COLO668 (cell line): ENCODE results near the gene NT5DC3.

Experiments
- DNase-seq: peaks from one replicate; lab custom pipeline; 2025; ENCODE audit not compliant: unreplicated experiment; lab: John Stamatoyannopoulos, UW

Gene NT5DC3

DNA sequence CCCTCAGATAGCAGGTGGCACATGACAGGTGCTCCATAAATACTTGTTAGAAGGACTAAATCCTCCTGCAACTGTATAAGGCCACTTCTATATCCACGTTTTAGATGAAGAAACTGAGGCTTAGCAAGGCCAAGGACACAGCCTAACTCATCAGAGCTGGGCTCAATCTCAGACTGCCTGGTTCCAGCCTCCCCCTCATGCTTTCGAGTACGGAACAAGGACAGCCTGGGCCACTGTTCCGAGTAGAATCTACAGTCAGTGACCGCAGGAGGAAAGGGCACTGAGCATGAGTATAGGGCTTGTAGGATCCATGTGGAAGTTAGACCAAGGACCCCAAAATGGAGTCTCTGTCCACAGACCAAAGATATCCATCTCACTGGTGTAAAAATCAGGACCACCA, 84.6 kb downstream of the NT5DC3 start:
- DNase-seq: no peak

DNA sequence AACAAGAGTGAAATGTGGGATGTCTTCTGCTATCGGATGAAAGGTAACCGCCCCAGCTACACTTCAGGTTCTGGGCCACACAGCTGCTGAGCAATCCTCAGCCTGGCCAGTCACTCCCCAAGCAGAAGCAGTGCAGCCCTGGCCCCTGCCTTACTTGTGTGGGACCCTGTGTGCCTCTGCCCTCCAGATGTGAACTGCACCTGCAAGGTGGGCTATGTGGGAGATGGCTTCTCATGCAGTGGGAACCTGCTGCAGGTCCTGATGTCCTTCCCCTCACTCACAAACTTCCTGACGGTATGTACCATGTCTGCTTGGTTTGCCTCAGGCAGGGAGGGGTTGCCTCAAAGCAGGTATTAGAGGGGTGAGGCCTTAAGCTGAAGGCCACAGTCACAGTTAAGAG, 85.6 kb downstream of the NT5DC3 start:
- DNase-seq: no peak

DNA sequence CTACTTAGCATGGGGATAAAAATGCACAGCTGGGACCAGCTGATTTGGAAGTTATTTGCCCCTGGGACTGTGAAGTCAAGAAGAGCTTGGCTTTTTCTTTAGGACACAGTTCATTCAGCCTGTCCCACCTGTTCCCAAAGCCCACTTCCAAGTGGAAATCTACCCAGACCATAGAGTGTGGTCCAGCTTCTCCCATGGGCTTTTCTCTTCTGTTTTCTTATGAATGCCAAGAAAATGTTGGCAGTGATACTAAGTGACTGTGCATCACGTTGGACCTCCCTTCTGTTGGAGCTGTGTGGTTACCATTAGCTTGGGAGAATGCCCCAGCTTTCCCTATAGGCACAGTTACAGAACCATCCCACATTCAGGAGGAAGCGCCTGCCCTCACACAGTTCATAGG, 89.4 kb downstream of the NT5DC3 start:
- no peak for DNase-seq

DNA sequence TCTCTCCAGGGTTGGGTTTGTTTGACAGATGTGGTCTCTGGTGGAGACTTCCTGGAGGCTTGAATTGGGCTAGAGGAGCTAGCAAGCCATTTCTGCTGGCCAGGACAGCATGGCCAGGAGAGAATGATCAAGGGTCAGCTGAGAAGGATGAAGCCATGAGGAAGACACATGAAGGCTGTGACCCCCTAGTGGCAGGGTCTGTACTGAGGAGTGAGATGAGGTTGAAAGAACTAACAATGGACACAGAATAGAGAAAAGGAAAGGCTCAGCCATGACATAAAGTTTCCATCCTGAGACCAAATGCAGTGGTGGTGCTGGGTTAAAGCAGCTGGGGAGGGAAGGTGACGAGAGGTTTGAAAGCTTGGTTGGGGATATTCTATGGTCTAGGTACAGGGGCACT, 89.9 kb downstream of the NT5DC3 start:
- DNase-seq: no peak

DNA sequence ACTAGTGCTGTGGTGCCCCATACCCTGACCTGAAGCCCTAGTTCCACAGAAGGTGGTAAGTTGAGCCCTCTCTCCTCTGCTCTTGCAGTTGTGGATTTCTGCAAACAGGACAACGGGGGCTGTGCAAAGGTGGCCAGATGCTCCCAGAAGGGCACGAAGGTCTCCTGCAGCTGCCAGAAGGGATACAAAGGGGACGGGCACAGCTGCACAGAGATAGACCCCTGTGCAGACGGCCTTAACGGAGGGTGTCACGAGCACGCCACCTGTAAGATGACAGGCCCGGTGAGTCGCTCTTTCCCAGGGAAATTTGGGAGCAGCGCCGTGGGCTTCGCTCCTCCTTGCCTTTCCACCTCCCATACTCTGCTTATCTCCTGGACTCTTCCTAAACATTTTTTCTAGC, 92.2 kb downstream of the NT5DC3 start:
- DNase-seq: no peak

DNA sequence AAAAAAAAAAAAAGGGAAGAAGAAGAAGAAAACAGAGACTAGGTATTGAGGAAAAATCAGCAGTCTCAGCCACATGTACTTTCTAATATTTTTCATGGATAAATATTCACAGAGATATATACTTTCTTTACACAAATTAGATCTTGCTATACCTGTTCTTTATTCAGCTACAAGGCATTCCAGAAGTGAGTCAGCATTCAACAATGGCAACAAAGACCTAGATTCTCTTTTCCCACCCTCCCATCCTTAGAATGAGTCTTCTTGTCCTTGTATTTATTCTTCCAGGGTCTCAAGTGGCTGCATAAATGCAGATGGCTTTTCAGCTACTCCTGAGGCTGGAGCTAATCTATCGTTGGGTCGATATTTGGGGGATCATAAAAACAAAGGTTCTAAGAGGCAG, 93.0 kb downstream of the NT5DC3 start:
- DNase-seq: no peak

DNA sequence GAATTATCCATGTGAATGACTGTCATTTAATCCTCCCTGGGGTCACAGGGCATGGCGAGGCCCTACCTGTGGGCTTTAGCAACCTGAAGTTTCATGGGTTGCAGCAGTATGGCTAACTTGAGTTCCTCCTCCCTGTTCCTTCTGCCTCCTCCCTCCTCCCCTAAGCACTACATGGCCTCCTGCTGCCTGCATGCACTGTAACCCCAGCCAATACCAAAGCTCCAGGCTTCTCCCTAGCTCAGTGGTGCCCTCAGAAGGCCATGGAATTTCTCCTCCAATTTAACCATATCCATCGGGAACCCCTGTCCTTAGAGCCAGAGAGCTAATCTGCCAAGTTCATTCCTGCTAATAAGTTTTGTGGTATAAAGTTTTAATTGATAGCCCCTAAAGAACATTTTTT, 95.1 kb downstream of the NT5DC3 start:
- DNase-seq: peak; percentile 22

DNA sequence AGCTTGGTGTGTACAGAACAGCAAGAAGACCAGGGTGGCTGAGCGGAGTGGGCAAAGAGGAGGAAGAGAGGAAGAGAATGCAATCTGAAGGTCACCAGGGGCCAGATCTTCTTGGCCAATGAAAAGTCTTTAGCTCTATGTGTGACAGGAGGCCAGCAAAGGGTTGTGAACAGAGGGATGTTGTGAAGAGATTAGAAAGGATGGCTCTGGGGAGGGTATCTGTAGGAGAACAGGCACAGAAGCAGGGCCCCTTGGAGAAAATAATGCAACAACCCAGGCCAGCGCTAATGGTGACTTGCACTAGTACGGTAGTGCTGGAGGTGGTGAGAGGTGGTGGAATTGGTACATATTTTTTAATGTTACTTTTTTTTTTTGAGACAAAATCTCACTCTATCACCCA, 97.2 kb downstream of the NT5DC3 start:
- DNase-seq: no peak

DNA sequence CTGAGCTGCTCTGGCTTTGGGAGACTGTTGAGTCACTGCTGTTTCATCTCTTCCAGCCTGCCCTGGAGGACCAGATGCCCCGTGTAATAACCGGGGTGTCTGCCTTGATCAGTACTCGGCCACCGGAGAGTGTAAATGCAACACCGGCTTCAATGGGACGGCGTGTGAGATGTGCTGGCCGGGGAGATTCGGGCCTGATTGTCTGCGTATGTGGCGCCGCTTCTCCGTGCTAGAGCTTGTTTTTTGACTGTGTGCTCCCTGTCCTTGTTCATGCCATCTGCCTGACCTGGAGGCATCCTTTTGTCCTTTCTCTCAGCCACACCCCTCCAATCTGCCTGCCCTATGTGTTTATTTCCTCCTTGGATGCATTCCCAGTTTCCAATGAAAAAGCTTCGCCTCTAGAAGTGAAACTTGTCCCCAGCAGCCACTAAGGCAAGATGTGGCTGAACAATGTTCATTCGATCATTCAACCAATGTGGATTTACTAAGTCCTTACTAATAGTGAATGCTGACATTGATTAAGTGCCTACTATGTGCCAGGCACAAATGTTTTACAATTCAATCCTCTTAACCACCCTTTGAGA, 98.6 kb downstream of the NT5DC3 start:
- DNase-seq: peak; percentile 81

DNA sequence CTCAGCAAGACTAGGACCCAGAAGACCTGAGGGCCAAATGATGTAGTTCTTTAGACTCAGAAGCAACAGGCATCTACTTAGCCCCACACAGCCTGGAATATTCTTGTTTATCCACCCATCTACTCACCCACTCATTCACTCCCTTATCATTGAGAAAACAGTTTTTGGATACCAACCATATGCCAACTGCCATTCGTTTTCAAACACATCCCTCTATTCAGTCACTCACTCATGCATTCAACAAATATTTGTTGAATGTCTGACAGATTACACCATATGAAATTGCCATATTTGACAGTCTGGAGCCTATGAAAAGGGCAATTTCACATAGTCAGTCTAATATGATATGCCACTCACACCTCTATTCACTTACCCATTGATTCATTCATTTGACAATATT, 103.2 kb downstream of the NT5DC3 start:
- DNase-seq: no peak

DNA sequence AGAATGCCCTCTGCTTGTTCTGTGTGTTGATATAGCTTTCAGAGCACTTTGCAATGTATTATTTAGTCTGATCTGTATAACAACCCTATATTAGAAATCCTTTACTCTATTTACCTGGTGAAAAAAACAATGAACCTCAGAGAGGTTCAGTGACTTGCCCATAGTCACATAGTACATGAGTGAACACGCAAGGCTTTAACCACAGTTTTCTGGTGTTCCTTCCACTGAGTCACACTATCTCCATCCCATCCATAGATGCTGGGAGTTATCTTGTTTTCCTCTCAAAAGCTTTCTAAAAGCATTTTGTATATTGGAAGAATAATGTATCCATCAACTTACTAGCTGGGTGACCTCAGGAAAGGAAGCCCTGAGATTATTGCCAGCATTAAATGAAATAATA, 104.5 kb downstream of the NT5DC3 start:
- no peak for DNase-seq

DNA sequence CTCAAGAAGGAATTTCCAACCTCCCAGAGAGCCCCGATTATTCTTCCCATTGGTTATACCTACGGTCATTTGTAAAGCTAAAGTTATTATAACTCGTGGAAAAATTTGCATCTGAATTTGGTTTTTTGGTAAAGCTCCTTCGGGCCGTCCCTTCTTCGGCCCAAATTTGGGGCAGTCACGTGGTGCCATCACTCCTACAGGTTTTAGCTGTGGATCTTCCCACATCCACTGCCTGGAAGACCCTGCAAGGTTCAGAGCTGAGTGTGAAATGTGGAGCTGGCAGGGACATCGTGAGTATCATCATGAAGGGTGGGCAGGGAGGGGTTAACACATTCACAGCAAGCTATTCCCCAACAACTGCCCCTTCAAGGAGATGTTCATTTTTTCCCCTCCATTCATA, 105.7 kb downstream of the NT5DC3 start:
- no peak for DNase-seq

DNA sequence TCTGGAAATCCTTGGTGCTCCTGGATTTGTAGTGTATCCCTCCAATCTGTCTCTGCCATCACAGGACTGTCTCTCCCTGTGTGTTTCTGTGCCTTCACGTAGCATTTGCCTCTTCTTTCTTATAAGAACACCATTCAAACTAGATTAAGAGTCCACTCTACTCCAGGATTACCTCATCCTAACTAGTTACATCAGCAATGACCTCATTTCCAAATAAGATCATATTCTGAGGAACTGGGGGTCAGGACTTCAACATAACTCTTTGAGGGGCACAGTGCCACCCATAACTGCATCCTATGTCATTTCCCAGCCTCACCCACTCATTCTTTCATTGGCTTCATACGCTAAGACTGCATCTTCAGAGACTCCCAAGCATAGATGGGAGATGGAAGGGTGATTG, 106.2 kb downstream of the NT5DC3 start:
- no peak for DNase-seq

DNA sequence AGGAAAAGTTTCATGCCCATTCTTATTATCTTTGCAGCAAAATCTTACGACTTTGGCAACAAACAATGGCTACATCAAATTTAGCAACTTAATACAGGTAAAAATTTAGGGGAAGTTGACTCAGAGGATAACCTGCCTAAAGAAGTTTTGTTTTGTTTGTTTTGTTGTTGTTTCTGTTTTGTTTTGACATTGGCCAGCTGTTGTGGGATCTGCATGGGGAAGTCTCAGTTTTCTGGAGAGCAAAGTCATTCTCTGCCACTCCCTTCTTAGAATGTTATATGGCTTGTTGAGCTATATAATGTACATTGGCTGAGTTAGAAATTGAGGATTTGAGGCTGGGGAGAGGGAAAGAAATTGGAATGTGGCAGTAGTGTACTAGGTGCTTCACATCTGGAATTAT, 109.5 kb downstream of the NT5DC3 start:
- DNase-seq: no peak

DNA sequence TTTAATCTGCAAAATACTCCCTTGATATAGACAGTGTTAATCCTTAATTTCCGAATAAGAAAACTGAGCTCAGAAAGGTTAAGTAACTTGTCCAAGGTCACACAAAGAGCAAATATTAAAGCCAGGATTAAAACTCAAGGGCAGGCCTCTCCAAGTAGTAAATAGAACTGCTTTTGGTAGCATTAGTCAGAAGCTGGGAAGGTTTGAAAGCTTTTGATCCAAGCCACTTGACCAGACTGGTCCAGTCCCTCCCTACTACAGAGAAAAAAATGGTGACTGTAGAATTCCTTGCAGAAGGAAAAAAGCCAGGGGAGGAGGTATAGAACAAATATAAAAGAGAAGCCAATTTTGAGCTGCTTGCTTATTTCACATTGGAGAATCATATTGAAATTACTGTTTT, 111.5 kb downstream of the NT5DC3 start:
- DNase-seq: no peak

DNA sequence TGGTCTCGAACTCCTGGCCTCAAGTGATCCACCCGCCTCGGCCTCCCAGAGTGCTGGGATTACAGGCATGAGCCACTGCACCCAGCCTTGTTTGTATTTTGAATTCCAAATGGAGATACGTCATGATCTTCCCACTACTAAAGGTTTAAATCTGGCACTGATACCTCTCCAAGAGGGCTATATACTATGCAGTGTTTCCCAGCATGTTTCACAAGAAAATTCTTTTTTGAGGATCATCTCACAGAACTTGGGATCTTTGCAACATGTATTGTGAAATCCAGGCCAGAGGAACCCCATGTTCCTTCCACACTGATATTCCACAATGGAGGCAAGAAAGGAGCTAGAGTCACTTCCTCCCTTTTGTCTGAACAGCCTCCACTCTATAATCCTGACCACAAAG, 112.7 kb downstream of the NT5DC3 start:
- DNase-seq: no peak

DNA sequence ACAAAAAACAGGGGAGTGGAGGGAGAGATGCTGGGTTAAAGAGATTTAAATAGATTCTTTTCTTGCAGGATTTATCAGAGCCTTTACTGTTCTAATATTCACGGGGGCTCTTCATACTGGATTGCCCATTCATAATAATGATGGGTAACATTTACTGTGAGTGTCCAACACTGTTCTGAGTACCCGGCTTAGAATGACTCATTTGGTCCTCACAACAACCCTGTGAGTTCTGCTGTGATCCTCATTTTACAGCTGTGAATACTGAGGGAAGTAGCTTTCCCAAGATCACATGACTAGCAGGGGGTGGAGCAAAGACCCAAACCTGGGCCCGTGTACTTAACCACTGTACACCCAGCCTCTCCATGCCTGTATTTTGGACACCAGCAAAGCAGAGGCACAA, 113.4 kb downstream of the NT5DC3 start:
- no peak for DNase-seq

DNA sequence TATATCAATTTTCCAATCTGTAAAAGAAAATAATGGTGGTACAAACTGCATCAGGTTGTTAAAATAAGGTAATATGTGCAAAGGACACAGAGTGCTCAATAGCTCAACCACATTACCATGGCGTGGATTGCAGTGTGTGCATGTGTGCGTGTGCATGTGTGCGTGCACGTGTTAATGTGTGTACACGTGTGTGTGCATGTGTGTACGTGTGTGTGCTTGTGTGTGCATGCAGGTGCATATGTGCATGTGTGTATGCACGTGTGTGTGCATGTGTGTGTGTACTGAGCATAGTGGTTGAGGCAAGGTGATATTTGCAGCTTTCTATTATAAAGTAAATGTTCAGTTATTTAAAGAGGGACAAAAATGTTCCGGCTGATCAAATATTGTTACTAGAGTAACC, 115.6 kb downstream of the NT5DC3 start:
- no peak for DNase-seq
